ENCODE measurements around the gene MARVELD1. TPM values are rescaled to one million over a fixed set of nuclear protein-coding genes. Genes with fewer than 3 reads are reported as not detected.
A peak's percentile ranks its signal among the peaks of the same experiment; 100 is the strongest.
"Not testable (repeated sequence)": the region's sequence is repeated elsewhere in the genome, so short reads cannot be mapped to it uniquely, and the experiment has no call there.

MARVELD1 gene
- total RNA-seq, 4 donors from 2014 or later = 3.5 to 10.3 (median 7.1) TPM

GRCh38 chr10:97683556-97684367 is 29.8 kb upstream of the MARVELD1 start:
- peaks cover 0 to 11% (median 0%) of the 10 kb centered on the region in 3 donors for H3K36me3 ChIP-seq
- no peaks in the 10 kb centered on the region for H3K27me3 ChIP-seq
- peaks cover 0 to 55% (median 5%) of the 10 kb centered on the region in 4 donors for H3K4me1 ChIP-seq
- peak overlapping the region in 2 of 4 donors; percentile 79 to 92 for H3K4me3 ChIP-seq
- TF ChIP-seq, protein P1, sequence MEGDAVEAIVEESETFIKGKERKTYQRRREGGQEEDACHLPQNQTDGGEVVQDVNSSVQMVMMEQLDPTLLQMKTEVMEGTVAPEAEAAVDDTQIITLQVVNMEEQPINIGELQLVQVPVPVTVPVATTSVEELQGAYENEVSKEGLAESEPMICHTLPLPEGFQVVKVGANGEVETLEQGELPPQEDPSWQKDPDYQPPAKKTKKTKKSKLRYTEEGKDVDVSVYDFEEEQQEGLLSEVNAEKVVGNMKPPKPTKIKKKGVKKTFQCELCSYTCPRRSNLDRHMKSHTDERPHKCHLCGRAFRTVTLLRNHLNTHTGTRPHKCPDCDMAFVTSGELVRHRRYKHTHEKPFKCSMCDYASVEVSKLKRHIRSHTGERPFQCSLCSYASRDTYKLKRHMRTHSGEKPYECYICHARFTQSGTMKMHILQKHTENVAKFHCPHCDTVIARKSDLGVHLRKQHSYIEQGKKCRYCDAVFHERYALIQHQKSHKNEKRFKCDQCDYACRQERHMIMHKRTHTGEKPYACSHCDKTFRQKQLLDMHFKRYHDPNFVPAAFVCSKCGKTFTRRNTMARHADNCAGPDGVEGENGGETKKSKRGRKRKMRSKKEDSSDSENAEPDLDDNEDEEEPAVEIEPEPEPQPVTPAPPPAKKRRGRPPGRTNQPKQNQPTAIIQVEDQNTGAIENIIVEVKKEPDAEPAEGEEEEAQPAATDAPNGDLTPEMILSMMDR (IDR thresholded peaks at IDR 0.05) = peak in 2 of 6 experiments; percentile 5 to 14
- TF ChIP-seq POLR2A (IDR thresholded peaks at IDR 0.05) = no peak
- peak in 2 of 3 donors; percentile 60 to 64 for DNase-seq
- H3K9me3 ChIP-seq = no peaks in the 10 kb centered on the region
- H3K27ac ChIP-seq = peak overlapping the region in 3 of 4 donors; percentile 83 to 97 (median 92)

DNA sequence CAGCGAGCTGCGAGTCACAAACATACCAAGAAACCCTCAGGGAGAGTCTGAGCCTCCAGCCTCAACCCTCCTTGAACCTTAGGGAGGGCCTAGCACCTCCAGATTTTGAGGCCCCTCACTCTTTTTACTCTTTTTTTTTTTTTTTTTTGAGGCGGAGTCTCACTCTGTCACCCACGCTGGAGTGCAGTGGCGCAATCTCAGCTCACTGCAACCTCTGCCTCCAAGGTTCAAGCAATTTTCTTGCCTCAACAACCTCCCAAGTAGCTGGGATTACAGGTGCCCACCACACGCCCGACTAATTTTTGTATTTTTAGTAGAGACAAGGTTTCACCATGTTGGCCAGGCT is 29.2 kb upstream of the MARVELD1 start:
- DNase-seq, H3K9me3 ChIP-seq, H3K27me3 ChIP-seq, H3K36me3 ChIP-seq: not testable (repeated sequence)
- Histone ChIP-seq H3K4me3 (peak overlapping the region in 2 of 4 donors; percentile 79 to 92), H3K4me1 (peaks cover 0 to 57% (median 5%) of the 10 kb centered on the region in 4 donors), H3K27ac (peak overlapping the region in 3 of 4 donors; percentile 83 to 97 (median 92))

GRCh38 chr10:97684866-97685394 is 28.6 kb upstream of the MARVELD1 start:
- Histone ChIP-seq H3K27me3 (no peaks in the 10 kb centered on the region), H3K4me1 (peaks cover 0 to 57% (median 5%) of the 10 kb centered on the region in 4 donors)

GRCh38 chr10:97685395-97685958 is 28.1 kb upstream of the MARVELD1 start:
- peak; percentile 20 to 31 for TF ChIP-seq POLR2A (IDR thresholded peaks at IDR 0.05)
- TF ChIP-seq, protein P1 (IDR thresholded peaks at IDR 0.05) = peak in 3 of 6 experiments; percentile 44 to 55 (median 48)
- H3K4me3 ChIP-seq = peak overlapping the region in 3 of 4 donors; percentile 55 to 92 (median 79)
- H3K27ac ChIP-seq = peak overlapping the region in 3 of 4 donors; percentile 83 to 97 (median 92)
- no peaks in the 10 kb centered on the region for H3K9me3 ChIP-seq
- no peaks in the 10 kb centered on the region for H3K27me3 ChIP-seq
- H3K4me1 ChIP-seq = peaks cover 0 to 57% (median 5%) of the 10 kb centered on the region in 4 donors
- no peaks in the 10 kb centered on the region for H3K36me3 ChIP-seq
- DNase-seq = peak in 1 of 3 donors; percentile 54

More at GRCh38 chr10:97684866-97685394, 28.6 kb upstream of the MARVELD1 start:
- no peak for DNase-seq
- Histone ChIP-seq H3K27ac (peak overlapping the region in 3 of 4 donors; percentile 83 to 97 (median 92)), H3K4me3 (peak overlapping the region in 3 of 4 donors; percentile 55 to 92 (median 79)), H3K9me3 (no peaks in the 10 kb centered on the region), H3K36me3 (peaks cover 0 to 1% (median 0%) of the 10 kb centered on the region in 3 donors)
- TF ChIP-seq, protein P1 (IDR thresholded peaks at IDR 0.05) = no peak
- no peak for TF ChIP-seq POLR2A (IDR thresholded peaks at IDR 0.05)

DNA sequence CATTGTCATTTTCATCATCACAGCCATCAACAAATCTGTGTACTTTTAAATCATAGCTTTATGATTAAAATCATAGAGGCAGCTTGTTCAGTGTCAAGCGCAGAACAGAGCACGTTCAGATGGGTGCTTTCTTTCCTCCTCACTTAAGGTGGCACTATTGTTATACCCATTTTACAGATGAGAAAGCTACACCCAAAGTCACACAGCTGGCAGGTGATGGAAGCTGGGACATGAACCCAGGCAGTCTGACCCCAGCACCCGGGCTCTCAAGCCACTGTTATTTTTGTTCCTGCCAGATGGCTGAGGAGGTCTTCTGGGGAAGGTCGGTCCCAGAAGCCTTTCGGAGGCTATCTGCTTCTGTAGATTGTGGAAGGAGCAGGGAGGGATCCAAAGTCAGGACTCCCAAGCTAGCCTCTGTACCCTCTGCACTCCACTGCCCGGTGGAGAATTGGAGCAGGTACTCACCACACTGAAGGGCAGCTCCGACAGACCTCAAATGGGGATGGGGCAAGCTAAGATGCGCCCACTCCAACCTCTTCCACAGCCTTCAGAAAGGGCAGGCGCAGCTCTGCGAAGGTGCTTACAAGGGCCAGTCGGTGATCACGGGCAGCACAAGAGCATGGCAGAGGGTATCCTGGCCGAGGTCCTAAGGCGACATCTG is 27.1 kb upstream of the MARVELD1 start:
- no peaks in the 10 kb centered on the region for H3K9me3 ChIP-seq
- peak overlapping the region; percentile 83 to 97 (median 88) for H3K27ac ChIP-seq
- DNase-seq = no peak
- H3K4me1 ChIP-seq = peaks cover 0 to 57% (median 5%) of the 10 kb centered on the region in 4 donors
- peak overlapping the region; percentile 55 to 92 (median 80) for H3K4me3 ChIP-seq
- TF ChIP-seq, protein P1 (IDR thresholded peaks at IDR 0.05) = peak in 1 of 6 experiments; percentile 5
- TF ChIP-seq POLR2A (IDR thresholded peaks at IDR 0.05) = no peak
- no peaks in the 10 kb centered on the region for H3K27me3 ChIP-seq
- H3K36me3 ChIP-seq = no peaks in the 10 kb centered on the region

All from Peyer's patch (tissue), 4 donors.